Measurements from ENCODE around the gene RERE.

- no peak for TF ChIP-seq CTCF (IDR thresholded peaks at IDR 0.05; ENCODE audit: borderline replicate concordance, extremely low read depth, low read length, poor library complexity, severe bottlenecking)
- TF ChIP-seq EZH2 (IDR thresholded peaks at IDR 0.05; ENCODE audit: borderline replicate concordance, low read depth, low read length, severe bottlenecking) = no peak
Observed at GRCh38 chr1:8545078-8545477, 272.4 kb downstream of the RERE start.
